Esophagus mucosa (tissue), 1 donor: Measurements from ENCODE around the gene SH2B3. TPM values are rescaled to one million over a fixed set of nuclear protein-coding genes. Genes with fewer than 3 reads are reported as not detected.

ENCODE experiments used
- ATAC-seq: fragments of 200-7000 bp; cut with Tn5 transposase; one replicate; pipeline ENCODE4 v1.9.1; 2020
- total RNA-seq: library from RNA; stranded (reverse); gene quantifications from one replicate; pipeline ENCODE4 v1.2.4, GENCODE V29; 2023
- donor health status: DM: yes; HTN: yes; CAD: no.

SH2B3 gene
- total RNA-seq, 1 donor from 2014 or later = 1.8 TPM

- no peak for ATAC-seq
Measured at GRCh38 chr12:111428728-111429175, 23.0 kb downstream of the SH2B3 start.

GRCh38 chr12:111429828-111430432 is 24.2 kb downstream of the SH2B3 start:
- ATAC-seq = no peak

GRCh38 chr12:111430433-111431353 is 25.0 kb downstream of the SH2B3 start:
- peak; percentile 4 for ATAC-seq

GRCh38 chr12:111431772-111432171 is 26.0 kb downstream of the SH2B3 start:
- ATAC-seq = no peak

GRCh38 chr12:111434049-111434448 is 28.3 kb downstream of the SH2B3 start:
- ATAC-seq = no peak

- peak; percentile 26 for ATAC-seq
Measured at GRCh38 chr12:111434680-111435338, 29.1 kb downstream of the SH2B3 start.

GRCh38 chr12:111435661-111436201 is 30.0 kb downstream of the SH2B3 start:
- peak; percentile 2 for ATAC-seq

- peak; percentile 2 for ATAC-seq
Measured at GRCh38 chr12:111436266-111436665, 30.5 kb downstream of the SH2B3 start.

GRCh38 chr12:111436811-111437210 is 31.1 kb downstream of the SH2B3 start:
- no peak for ATAC-seq

- peak; percentile 24 for ATAC-seq
Measured at GRCh38 chr12:111437816-111438454, 32.2 kb downstream of the SH2B3 start.

- no peak for ATAC-seq
Measured at GRCh38 chr12:111438481-111438880, 32.8 kb downstream of the SH2B3 start.

- ATAC-seq = no peak
Measured at GRCh38 chr12:111439657-111440151, 34.0 kb downstream of the SH2B3 start.

- no peak for ATAC-seq
Measured at GRCh38 chr12:111440152-111440551, 34.4 kb downstream of the SH2B3 start.

- ATAC-seq = no peak
Measured at GRCh38 chr12:111440631-111441030, 34.9 kb downstream of the SH2B3 start.

GRCh38 chr12:111441107-111441928 is 35.6 kb downstream of the SH2B3 start:
- ATAC-seq = no peak

- no peak for ATAC-seq
Measured at GRCh38 chr12:111442301-111443045, 36.8 kb downstream of the SH2B3 start.

- no peak for ATAC-seq
Measured at GRCh38 chr12:111443086-111443485, 37.4 kb downstream of the SH2B3 start.

GRCh38 chr12:111443586-111443985 is 37.9 kb downstream of the SH2B3 start:
- ATAC-seq = peak; percentile 21

- ATAC-seq = no peak
Measured at GRCh38 chr12:111444314-111444924, 38.7 kb downstream of the SH2B3 start.
